ENCODE measurements around the gene SPRY4. TPM values are rescaled to one million over a fixed set of nuclear protein-coding genes. Genes with fewer than 3 reads are reported as not detected.

SPRY4 gene
- total RNA-seq, 1 experiment from 2014 or later = 140 TPM

GRCh38 chr5:142324136-142324870 is 518 bp downstream of the SPRY4 start (continued):
- peak; percentile 44; the same call in 1 of the 2 replicates for TF ChIP-seq ARID4B (CRISPR knock-in tag; IDR thresholded peaks at IDR 0.05; ENCODE audit: borderline replicate concordance)
- TF ChIP-seq CDX4 (CRISPR knock-in tag; IDR thresholded peaks at IDR 0.05; ENCODE audit: borderline replicate concordance) = no peak
- TF ChIP-seq PREB (CRISPR knock-in tag; IDR thresholded peaks at IDR 0.05; ENCODE audit: borderline replicate concordance) = no peak
- no peak for TF ChIP-seq ZNF263 (CRISPR knock-in tag; IDR thresholded peaks at IDR 0.05; ENCODE audit: low read depth)
- TF ChIP-seq ELF4 (CRISPR knock-in tag; IDR thresholded peaks at IDR 0.05; ENCODE audit: low read depth) = no peak
- no peak for TF ChIP-seq ATF3 (CRISPR knock-in tag; conservative IDR thresholded peaks at IDR 0.05)
- TF ChIP-seq ZNF138 (CRISPR knock-in tag; conservative IDR thresholded peaks at IDR 0.05) = no peak
- peak; percentile 58; the same call in 1 of the 2 replicates for TF ChIP-seq USF1 (CRISPR knock-in tag; IDR thresholded peaks at IDR 0.05)
- TF ChIP-seq SOX15 (CRISPR knock-in tag; IDR thresholded peaks at IDR 0.05) = no peak
- no peak for TF ChIP-seq NFE2L1 (CRISPR knock-in tag; IDR thresholded peaks at IDR 0.05)
- no peak for TF ChIP-seq ZNF532 (CRISPR knock-in tag; IDR thresholded peaks at IDR 0.05; ENCODE audit: borderline replicate concordance)
- TF ChIP-seq IRF1 (CRISPR knock-in tag; IDR thresholded peaks at IDR 0.05) = no peak
- no peak for TF ChIP-seq JAZF1 (CRISPR knock-in tag; IDR thresholded peaks at IDR 0.05)
- TF ChIP-seq GRHL2 (CRISPR knock-in tag; IDR thresholded peaks at IDR 0.05; ENCODE audit: insufficient replicate concordance, severe bottlenecking) = no peak
- TF ChIP-seq MAX (CRISPR knock-in tag; IDR thresholded peaks at IDR 0.05) = no peak
- TF ChIP-seq RORB (CRISPR knock-in tag; IDR thresholded peaks at IDR 0.05) = no peak
- no peak for TF ChIP-seq ZMAT4 (CRISPR knock-in tag; IDR thresholded peaks at IDR 0.05)
- 0 out of 2 replicates have a peak, but pooled peaks have one; percentile 45 for TF ChIP-seq ZNF317 (CRISPR knock-in tag; IDR thresholded peaks at IDR 0.05; ENCODE audit: borderline replicate concordance, low read depth)
- TF ChIP-seq ZNF671 (CRISPR knock-in tag; IDR thresholded peaks at IDR 0.05) = no peak
- TF ChIP-seq ZNF281 (CRISPR knock-in tag; IDR thresholded peaks at IDR 0.05) = peak; percentile 47; the same call in 1 of the 2 replicates
- TF ChIP-seq PRRX2 (CRISPR knock-in tag; IDR thresholded peaks at IDR 0.05) = no peak

Data from WTC11 (cell line).